Endothelial cell of umbilical vein (primary cell): ENCODE results near the gene AKR7A3.

ENCODE experiments used
- EZH2 ChIP-seq: IDR thresholded peaks from 2 replicates; pipeline ENCODE4 v1.6.1; 2012; ENCODE audit warnings: borderline replicate concordance, low read depth, mild to moderate bottlenecking, moderate library complexity, low read length, inconsistent platforms; ENCODE audit not compliant: severe bottlenecking
- MYC ChIP-seq: IDR thresholded peaks from one replicate; pipeline ENCODE4 v1.6.1; 2011; ENCODE audit warnings: mild to moderate bottlenecking, low read depth, low read length
- POLR2A ChIP-seq: IDR thresholded peaks from 2 replicates; pipeline ENCODE4 v1.6.1; 2012; ENCODE audit warnings: low read depth, mild to moderate bottlenecking, control low read depth, low read length
- TF ChIP-seq, protein P1 (sequence below), 2 donors: IDR thresholded peaks; 1 replicate in 1 of 2; 2 replicates in 1 of 2; pipeline ENCODE4 v1.5.1; 2011; ENCODE audit warnings: low read length in 2 of 2, mild to moderate bottlenecking in 2 of 2, moderate library complexity in 2 of 2, control low read depth in 1 of 2, inconsistent platforms in 1 of 2, low read depth in 1 of 2; ENCODE audit not compliant: insufficient read depth in 1 of 2; ENCODE audit errors: extremely low read depth in 1 of 2

DNA sequence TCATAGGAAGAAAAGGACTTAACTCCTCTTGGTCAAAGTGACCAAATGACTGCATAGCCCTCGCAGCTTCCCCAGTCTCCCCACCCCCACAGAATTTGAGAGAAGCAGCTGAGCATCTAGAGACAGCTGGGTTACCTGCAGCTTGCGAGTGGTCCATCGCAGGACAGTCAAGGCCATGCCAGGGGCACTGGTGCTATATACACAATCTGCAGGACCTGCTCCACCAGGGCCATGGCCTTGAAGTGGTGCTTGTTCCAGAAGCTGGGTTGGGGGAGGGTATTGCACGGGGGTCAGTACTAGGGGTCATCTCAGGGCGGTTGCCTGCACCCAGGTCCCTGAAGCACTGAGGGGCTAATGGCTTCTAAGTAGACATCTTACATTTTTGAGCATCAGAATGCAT lies 26.5 kb downstream of the AKR7A3 start:
- TF ChIP-seq, protein P1, sequence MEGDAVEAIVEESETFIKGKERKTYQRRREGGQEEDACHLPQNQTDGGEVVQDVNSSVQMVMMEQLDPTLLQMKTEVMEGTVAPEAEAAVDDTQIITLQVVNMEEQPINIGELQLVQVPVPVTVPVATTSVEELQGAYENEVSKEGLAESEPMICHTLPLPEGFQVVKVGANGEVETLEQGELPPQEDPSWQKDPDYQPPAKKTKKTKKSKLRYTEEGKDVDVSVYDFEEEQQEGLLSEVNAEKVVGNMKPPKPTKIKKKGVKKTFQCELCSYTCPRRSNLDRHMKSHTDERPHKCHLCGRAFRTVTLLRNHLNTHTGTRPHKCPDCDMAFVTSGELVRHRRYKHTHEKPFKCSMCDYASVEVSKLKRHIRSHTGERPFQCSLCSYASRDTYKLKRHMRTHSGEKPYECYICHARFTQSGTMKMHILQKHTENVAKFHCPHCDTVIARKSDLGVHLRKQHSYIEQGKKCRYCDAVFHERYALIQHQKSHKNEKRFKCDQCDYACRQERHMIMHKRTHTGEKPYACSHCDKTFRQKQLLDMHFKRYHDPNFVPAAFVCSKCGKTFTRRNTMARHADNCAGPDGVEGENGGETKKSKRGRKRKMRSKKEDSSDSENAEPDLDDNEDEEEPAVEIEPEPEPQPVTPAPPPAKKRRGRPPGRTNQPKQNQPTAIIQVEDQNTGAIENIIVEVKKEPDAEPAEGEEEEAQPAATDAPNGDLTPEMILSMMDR (IDR thresholded peaks at IDR 0.05; ENCODE audit: extremely low read depth in 1 of 2, insufficient read depth in 1 of 2, low read depth in 1 of 2, low read length in 2 of 2), result no peak
- TF ChIP-seq MYC (no peak), POLR2A (no peak), EZH2 (no peak)
